Thymus (tissue), 2 donors: ENCODE measurements around the gene PLA2G7. TPM values are rescaled to one million over a fixed set of nuclear protein-coding genes. Genes with fewer than 3 reads are reported as not detected.

Source experiments
- polyA plus RNA-seq: library from polyadenylated mRNA; stranded (reverse); fragments of 200-250 nt; gene quantifications from one replicate; pipeline ENCODE4 v1.2.3, GENCODE V29; 2013
- total RNA-seq: library from RNA; stranded (reverse); fragments of 120-200 nt; gene quantifications from one replicate; pipeline ENCODE4 v1.2.4, GENCODE V29; 2013
- donor health status: healthy.

Gene PLA2G7
- total and polyA plus RNA-seq, 2 donors: 9.3 to 26.1 TPM

Other genes with a start within 250 kb of the PLA2G7 start
- 2.0 TPM for gene RCAN2, start 243.9 kb downstream of the PLA2G7 start, total RNA-seq
- gene RCAN2, start 243.9 kb downstream of the PLA2G7 start, polyA plus RNA-seq: 5.9 TPM
- gene CYP39A1, start 82.6 kb downstream of the PLA2G7 start, total RNA-seq: 1.7 TPM
- 1.2 TPM for gene CYP39A1, start 82.6 kb downstream of the PLA2G7 start, polyA plus RNA-seq
- 1.8 TPM for gene SLC25A27, start 82.4 kb downstream of the PLA2G7 start, total RNA-seq
- 27.0 TPM for gene SLC25A27, start 82.4 kb downstream of the PLA2G7 start, polyA plus RNA-seq
- 0.09 TPM for gene TDRD6, start 47.5 kb downstream of the PLA2G7 start, total RNA-seq
- gene TDRD6, start 47.5 kb downstream of the PLA2G7 start, polyA plus RNA-seq: 0.30 TPM
- 0.05 TPM for gene ANKRD66, start 11.6 kb upstream of the PLA2G7 start, total RNA-seq
- gene ANKRD66, start 11.6 kb upstream of the PLA2G7 start, polyA plus RNA-seq: 0.09 TPM
- gene MEP1A, start 58.0 kb upstream of the PLA2G7 start, total RNA-seq: 0.14 TPM
- 0.71 TPM for gene MEP1A, start 58.0 kb upstream of the PLA2G7 start, polyA plus RNA-seq
- gene ADGRF5, start 186.6 kb upstream of the PLA2G7 start, total RNA-seq: 4.2 TPM
- gene ADGRF5, start 186.6 kb upstream of the PLA2G7 start, polyA plus RNA-seq: 5.0 TPM